ENCODE results near the gene TOR3A. TPM values are rescaled to one million over a fixed set of nuclear protein-coding genes. Genes with fewer than 3 reads are reported as not detected.

Gene TOR3A
- total RNA-seq, 4 donors from 2014 or later = 19.2 to 42.9 (median 33.9) TPM

GRCh38 chr1:179080866-179081686, 794 bp upstream of the TOR3A start:
- no peak for TF ChIP-seq CTCF (IDR thresholded peaks at IDR 0.05)
- TF ChIP-seq POLR2A (IDR thresholded peaks at IDR 0.05) = no peak
- peaks cover 0 to 26% (median 12%) of the 10 kb centered on the region in 4 donors for H3K4me1 ChIP-seq
- H3K36me3 ChIP-seq = peaks cover 0 to 7% (median 0%) of the 10 kb centered on the region in 3 donors
- H3K27me3 ChIP-seq = no peaks in the 10 kb centered on the region
- H3K4me3 ChIP-seq = peak overlapping the region; percentile 58 to 89 (median 82)
- no peaks in the 10 kb centered on the region for H3K9me3 ChIP-seq
- no peak for DNase-seq
- peak overlapping the region; percentile 80 to 99 (median 87) for H3K27ac ChIP-seq

GRCh38 chr1:179082333-179082998, 596 bp downstream of the TOR3A start:
- peak; percentile 43 to 72 (median 65) for DNase-seq
- TF ChIP-seq POLR2A (IDR thresholded peaks at IDR 0.05) (no peak), CTCF (IDR thresholded peaks at IDR 0.05) (no peak)

GRCh38 chr1:179082999-179083335, 1.1 kb downstream of the TOR3A start:
- peaks cover 0 to 26% (median 20%) of the 10 kb centered on the region in 4 donors for H3K4me1 ChIP-seq
- H3K9me3 ChIP-seq = no peaks in the 10 kb centered on the region
- peak in 1 of 3 donors; percentile 49 for DNase-seq
- no peaks in the 10 kb centered on the region for H3K27me3 ChIP-seq
- TF ChIP-seq POLR2A (IDR thresholded peaks at IDR 0.05) (no peak), CTCF (IDR thresholded peaks at IDR 0.05) (no peak)
- peak overlapping the region; percentile 80 to 99 (median 87) for H3K27ac ChIP-seq
- peak overlapping the region; percentile 58 to 89 (median 82) for H3K4me3 ChIP-seq
- peaks cover 0 to 16% (median 0%) of the 10 kb centered on the region in 3 donors for H3K36me3 ChIP-seq

More at GRCh38 chr1:179082333-179082998, 596 bp downstream of the TOR3A start:
- Histone ChIP-seq H3K27ac (peak overlapping the region; percentile 80 to 99 (median 87)), H3K4me3 (peak overlapping the region; percentile 58 to 89 (median 82)), H3K27me3 (no peaks in the 10 kb centered on the region), H3K36me3 (peaks cover 0 to 12% (median 0%) of the 10 kb centered on the region in 3 donors), H3K4me1 (peaks cover 0 to 26% (median 17%) of the 10 kb centered on the region in 4 donors), H3K9me3 (no peaks in the 10 kb centered on the region)

- Histone ChIP-seq H3K36me3 (peaks cover 0 to 21% (median 0%) of the 10 kb centered on the region in 3 donors), H3K27me3 (no peaks in the 10 kb centered on the region), H3K4me1 (peaks cover 0 to 27% (median 23%) of the 10 kb centered on the region in 4 donors), H3K9me3 (no peaks in the 10 kb centered on the region), H3K27ac (peak overlapping the region; percentile 38 to 99 (median 87)), H3K4me3 (peak overlapping the region in 2 of 4 donors; percentile 78 to 89)
- peak in 2 of 3 donors; percentile 38 to 73 for DNase-seq
- TF ChIP-seq POLR2A (IDR thresholded peaks at IDR 0.05) (no peak), CTCF (IDR thresholded peaks at IDR 0.05) (no peak)
These were observed 1.7 kb downstream of the TOR3A start for GRCh38 chr1:179083533-179083932.

- H3K27me3 ChIP-seq = no peaks in the 10 kb centered on the region
- peaks cover 0 to 53% (median 0%) of the 10 kb centered on the region in 3 donors for H3K36me3 ChIP-seq
- H3K27ac ChIP-seq = peak overlapping the region in 1 of 4 donors; percentile 57
- H3K4me1 ChIP-seq = peaks cover 0 to 23% (median 18%) of the 10 kb centered on the region in 4 donors
- H3K4me3 ChIP-seq = no peak overlapping the region
- peak in 2 of 3 donors; percentile 42 to 60 for DNase-seq
- TF ChIP-seq POLR2A (IDR thresholded peaks at IDR 0.05) (no peak), CTCF (IDR thresholded peaks at IDR 0.05) (no peak)
- no peaks in the 10 kb centered on the region for H3K9me3 ChIP-seq
These were observed 5.8 kb downstream of the TOR3A start for GRCh38 chr1:179087665-179088064.
